K562 (cell line): ENCODE results near the gene CMTM4. TPM values are rescaled to one million over a fixed set of nuclear protein-coding genes. Genes with fewer than 3 reads are reported as not detected.

Experiments used
- ARHGAP35 ChIP-seq: fragments of 450-650 bp; IDR thresholded peaks from 2 replicates; pipeline ENCODE4 v1.6.1; 2018; ENCODE audit not compliant: partially characterized antibody
- ATF7 ChIP-seq: fragments of 450-650 bp; IDR thresholded peaks from 2 replicates; pipeline ENCODE4 v1.7.1; 2014; ENCODE audit warnings: mild to moderate bottlenecking, moderate library complexity
- ELF1 ChIP-seq: fragments of 200-800 bp; sonication (Bioruptor generic); IDR thresholded peaks from 2 replicates; pipeline ENCODE4 v1.6.1; 2016; ENCODE audit warnings: missing genetic modification characterization, missing compliant biosample characterization
- FOXA1 ChIP-seq: fragments of 450-650 bp; IDR thresholded peaks from 2 replicates; pipeline ENCODE4 v1.6.1; 2016; ENCODE audit warnings: mild to moderate bottlenecking, borderline replicate concordance
- GTF2F1 ChIP-seq: IDR thresholded peaks from 2 replicates; pipeline ENCODE4 v1.6.1; 2011; ENCODE audit warnings: low read depth, low read length, improper control_type of control experiment
- MTA3 ChIP-seq: fragments of 450-650 bp; formaldehyde crosslinking; IDR thresholded peaks from 2 replicates; pipeline ENCODE4 v1.6.1; 2017; ENCODE audit warnings: mild to moderate bottlenecking, borderline replicate concordance
- NR2C1 ChIP-seq, 2 experiments: fragments of 450-650 bp; IDR thresholded peaks; 2 replicates each; pipeline ENCODE4 v1.6.1; 2017; ENCODE audit warnings: mild to moderate bottlenecking in 2 of 2, antibody characterized with exemption in 1 of 2, inconsistent platforms in 1 of 2, missing compliant biosample characterization in 1 of 2, missing genetic modification characterization in 1 of 2
- PHF8 ChIP-seq: fragments of 200-600 bp; sonication (generic); IDR thresholded peaks from 2 replicates; pipeline ENCODE4 v1.6.1; 2012; ENCODE audit warnings: mixed run types, mild to moderate bottlenecking, inconsistent platforms, low read length, moderate library complexity, borderline replicate concordance
- POLR3A ChIP-seq: IDR thresholded peaks from 2 replicates; pipeline ENCODE4 v1.6.1; 2011; ENCODE audit warnings: borderline replicate concordance, mild to moderate bottlenecking, moderate library complexity; ENCODE audit not compliant: insufficient read length, insufficient read depth; ENCODE audit errors: extremely low read depth
- RBM39 ChIP-seq: fragments of 200-400 bp; formaldehyde crosslinking; optimal IDR thresholded peaks from 2 replicates; pipeline ENCODE3; 2018; ENCODE audit warnings: low read depth, low read length
- SRSF3 ChIP-seq: fragments of 200-400 bp; formaldehyde crosslinking; IDR thresholded peaks from 2 replicates; pipeline ENCODE4 v1.6.1; 2016; ENCODE audit warnings: mild to moderate bottlenecking, low read length, moderate library complexity; ENCODE audit not compliant: insufficient read depth
- TARDBP ChIP-seq: fragments of 450-650 bp; IDR thresholded peaks from 2 replicates; pipeline ENCODE4 v1.6.1; 2016
- USF1 ChIP-seq: sonication (generic); formaldehyde crosslinking; IDR thresholded peaks from 2 replicates; pipeline ENCODE4 v1.9.0; 2022; ENCODE audit warnings: mild to moderate bottlenecking, missing genetic modification reagents
- ZNF551 ChIP-seq: fragments of 250-450 bp; sonication (Bioruptor Pico); IDR thresholded peaks from 2 replicates; pipeline ENCODE4 v1.5.0; 2021; ENCODE audit warnings: mild to moderate bottlenecking, moderate library complexity
- polyA plus RNA-seq, 8 experiments: library from polyadenylated mRNA; depleted of rRNA in 4 of 8; stranded (reverse) in 5 of 8; unstranded in 3 of 8; fragments of >200 nt; fragmentation: Nextera tagmentation in 2 of 8; fragmentation: Illumina TruSeq in 1 of 8; extraction: Ambion mirVana in 2 of 8; extraction: Trizol in 1 of 8; gene quantifications; 2 replicates each; pipeline versions ENCODE4 v1.2.1 to v1.2.3, GENCODE V29; 2011 to 2014; ENCODE audit warnings: inconsistent platforms in 1 of 8, missing spikeins in 1 of 8
- total RNA-seq, 7 experiments: library from RNA; depleted of rRNA in 6 of 7; stranded (reverse); fragments of >200 nt in 6 of 7; fragmentation: Illumina TruSeq in 2 of 7; extraction: Trizol in 2 of 7; gene quantifications; 2 replicates each; pipeline versions ENCODE4 v1.2.1 to v1.2.3, GENCODE V29; 2011 to 2021; ENCODE audit warnings: low replicate concordance in 1 of 7
- TF ChIP-seq, protein P1 (sequence below): fragments of 200-800 bp; sonication (Bioruptor generic); IDR thresholded peaks from 2 replicates; pipeline ENCODE4 v1.6.1; 2017; ENCODE audit warnings: missing genetic modification characterization, missing compliant biosample characterization
- TF ChIP-seq, protein P2 (sequence below), 2 experiments: fragments of 450-650 bp in 1 of 2; sonication (generic) in 1 of 2; formaldehyde crosslinking; conservative IDR thresholded peaks; 2 replicates each; pipeline versions ENCODE4 v1.4.0 to v1.8.1; 2020 to 2022; ENCODE audit warnings: mild to moderate bottlenecking in 1 of 2, missing genetic modification reagents in 1 of 2
- TF ChIP-seq, protein P3 (sequence below): fragments of 450-650 bp; IDR thresholded peaks from 2 replicates; pipeline ENCODE4 v1.6.1; 2016; ENCODE audit warnings: low read depth, mild to moderate bottlenecking, moderate library complexity
- TF ChIP-seq, protein P4 (sequence below): sonication (generic); formaldehyde crosslinking; IDR thresholded peaks from 2 replicates; pipeline ENCODE4 v1.8.0; 2022; ENCODE audit warnings: missing genetic modification reagents, mild to moderate bottlenecking, borderline replicate concordance
- TF ChIP-seq, protein P5 (sequence below): sonication (generic); formaldehyde crosslinking; IDR thresholded peaks from 2 replicates; pipeline ENCODE4 v1.8.0; 2023; ENCODE audit warnings: missing genetic modification reagents, mild to moderate bottlenecking, borderline replicate concordance

CMTM4 gene
- total and polyA plus RNA-seq, 9 of the 15 experiments (the other 6 are each of a cell fraction or from before 2014, with no cell fraction given): 2.0 to 21.3 (median 12.5) TPM

GRCh38 chr16:66617728-66618127 lies 78.8 kb downstream of the CMTM4 start (continued):
- TF ChIP-seq, protein P1, sequence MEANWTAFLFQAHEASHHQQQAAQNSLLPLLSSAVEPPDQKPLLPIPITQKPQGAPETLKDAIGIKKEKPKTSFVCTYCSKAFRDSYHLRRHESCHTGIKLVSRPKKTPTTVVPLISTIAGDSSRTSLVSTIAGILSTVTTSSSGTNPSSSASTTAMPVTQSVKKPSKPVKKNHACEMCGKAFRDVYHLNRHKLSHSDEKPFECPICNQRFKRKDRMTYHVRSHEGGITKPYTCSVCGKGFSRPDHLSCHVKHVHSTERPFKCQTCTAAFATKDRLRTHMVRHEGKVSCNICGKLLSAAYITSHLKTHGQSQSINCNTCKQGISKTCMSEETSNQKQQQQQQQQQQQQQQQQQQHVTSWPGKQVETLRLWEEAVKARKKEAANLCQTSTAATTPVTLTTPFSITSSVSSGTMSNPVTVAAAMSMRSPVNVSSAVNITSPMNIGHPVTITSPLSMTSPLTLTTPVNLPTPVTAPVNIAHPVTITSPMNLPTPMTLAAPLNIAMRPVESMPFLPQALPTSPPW (CRISPR knock-in tag): no peak
- TF ChIP-seq ELF1 (tag) (no peak), RBM39 (no peak), MTA3 (no peak), POLR3A (no peak), TARDBP (no peak), SRSF3 (no peak), GTF2F1 (no peak), FOXA1 (no peak), ATF7 (no peak; the same call in 1 of the 2 replicates), ZNF551 (CRISPR knock-in tag) (no peak), NR2C1 (IDR thresholded peaks at IDR 0.05) (no peak), NR2C1 (tag; IDR thresholded peaks at IDR 0.05) (no peak), PHF8 (no peak), ARHGAP35 (no peak), USF1 (CRISPR knock-in tag) (no peak)
- TF ChIP-seq, protein P2, sequence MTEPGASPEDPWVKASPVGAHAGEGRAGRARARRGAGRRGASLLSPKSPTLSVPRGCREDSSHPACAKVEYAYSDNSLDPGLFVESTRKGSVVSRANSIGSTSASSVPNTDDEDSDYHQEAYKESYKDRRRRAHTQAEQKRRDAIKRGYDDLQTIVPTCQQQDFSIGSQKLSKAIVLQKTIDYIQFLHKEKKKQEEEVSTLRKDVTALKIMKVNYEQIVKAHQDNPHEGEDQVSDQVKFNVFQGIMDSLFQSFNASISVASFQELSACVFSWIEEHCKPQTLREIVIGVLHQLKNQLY (CRISPR knock-in tag; conservative IDR thresholded peaks at IDR 0.05): no peak
- TF ChIP-seq, protein P3, sequence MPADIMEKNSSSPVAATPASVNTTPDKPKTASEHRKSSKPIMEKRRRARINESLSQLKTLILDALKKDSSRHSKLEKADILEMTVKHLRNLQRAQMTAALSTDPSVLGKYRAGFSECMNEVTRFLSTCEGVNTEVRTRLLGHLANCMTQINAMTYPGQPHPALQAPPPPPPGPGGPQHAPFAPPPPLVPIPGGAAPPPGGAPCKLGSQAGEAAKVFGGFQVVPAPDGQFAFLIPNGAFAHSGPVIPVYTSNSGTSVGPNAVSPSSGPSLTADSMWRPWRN: no peak
- TF ChIP-seq, protein P4, sequence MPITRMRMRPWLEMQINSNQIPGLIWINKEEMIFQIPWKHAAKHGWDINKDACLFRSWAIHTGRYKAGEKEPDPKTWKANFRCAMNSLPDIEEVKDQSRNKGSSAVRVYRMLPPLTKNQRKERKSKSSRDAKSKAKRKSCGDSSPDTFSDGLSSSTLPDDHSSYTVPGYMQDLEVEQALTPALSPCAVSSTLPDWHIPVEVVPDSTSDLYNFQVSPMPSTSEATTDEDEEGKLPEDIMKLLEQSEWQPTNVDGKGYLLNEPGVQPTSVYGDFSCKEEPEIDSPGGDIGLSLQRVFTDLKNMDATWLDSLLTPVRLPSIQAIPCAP: no peak
- TF ChIP-seq, protein P5, sequence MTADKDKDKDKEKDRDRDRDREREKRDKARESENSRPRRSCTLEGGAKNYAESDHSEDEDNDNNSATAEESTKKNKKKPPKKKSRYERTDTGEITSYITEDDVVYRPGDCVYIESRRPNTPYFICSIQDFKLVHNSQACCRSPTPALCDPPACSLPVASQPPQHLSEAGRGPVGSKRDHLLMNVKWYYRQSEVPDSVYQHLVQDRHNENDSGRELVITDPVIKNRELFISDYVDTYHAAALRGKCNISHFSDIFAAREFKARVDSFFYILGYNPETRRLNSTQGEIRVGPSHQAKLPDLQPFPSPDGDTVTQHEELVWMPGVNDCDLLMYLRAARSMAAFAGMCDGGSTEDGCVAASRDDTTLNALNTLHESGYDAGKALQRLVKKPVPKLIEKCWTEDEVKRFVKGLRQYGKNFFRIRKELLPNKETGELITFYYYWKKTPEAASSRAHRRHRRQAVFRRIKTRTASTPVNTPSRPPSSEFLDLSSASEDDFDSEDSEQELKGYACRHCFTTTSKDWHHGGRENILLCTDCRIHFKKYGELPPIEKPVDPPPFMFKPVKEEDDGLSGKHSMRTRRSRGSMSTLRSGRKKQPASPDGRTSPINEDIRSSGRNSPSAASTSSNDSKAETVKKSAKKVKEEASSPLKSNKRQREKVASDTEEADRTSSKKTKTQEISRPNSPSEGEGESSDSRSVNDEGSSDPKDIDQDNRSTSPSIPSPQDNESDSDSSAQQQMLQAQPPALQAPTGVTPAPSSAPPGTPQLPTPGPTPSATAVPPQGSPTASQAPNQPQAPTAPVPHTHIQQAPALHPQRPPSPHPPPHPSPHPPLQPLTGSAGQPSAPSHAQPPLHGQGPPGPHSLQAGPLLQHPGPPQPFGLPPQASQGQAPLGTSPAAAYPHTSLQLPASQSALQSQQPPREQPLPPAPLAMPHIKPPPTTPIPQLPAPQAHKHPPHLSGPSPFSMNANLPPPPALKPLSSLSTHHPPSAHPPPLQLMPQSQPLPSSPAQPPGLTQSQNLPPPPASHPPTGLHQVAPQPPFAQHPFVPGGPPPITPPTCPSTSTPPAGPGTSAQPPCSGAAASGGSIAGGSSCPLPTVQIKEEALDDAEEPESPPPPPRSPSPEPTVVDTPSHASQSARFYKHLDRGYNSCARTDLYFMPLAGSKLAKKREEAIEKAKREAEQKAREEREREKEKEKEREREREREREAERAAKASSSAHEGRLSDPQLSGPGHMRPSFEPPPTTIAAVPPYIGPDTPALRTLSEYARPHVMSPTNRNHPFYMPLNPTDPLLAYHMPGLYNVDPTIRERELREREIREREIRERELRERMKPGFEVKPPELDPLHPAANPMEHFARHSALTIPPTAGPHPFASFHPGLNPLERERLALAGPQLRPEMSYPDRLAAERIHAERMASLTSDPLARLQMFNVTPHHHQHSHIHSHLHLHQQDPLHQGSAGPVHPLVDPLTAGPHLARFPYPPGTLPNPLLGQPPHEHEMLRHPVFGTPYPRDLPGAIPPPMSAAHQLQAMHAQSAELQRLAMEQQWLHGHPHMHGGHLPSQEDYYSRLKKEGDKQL (CRISPR knock-in tag): no peak
